D721Med (cell line): Measurements from ENCODE around the gene PAK6.

ENCODE experiments used
- DNase-seq: peaks from one replicate; pipeline ENCODE4 v3.0.0; 2011; ENCODE audit warnings: low spot score; ENCODE audit not compliant: insufficient read length
- FAIRE-seq: peaks from 2 replicates; lab custom pipeline; 2011; peaks lifted over from hg19 to GRCh38; lab: Jason Lieb, UNC
- CTCF ChIP-seq: IDR thresholded peaks from 2 replicates; pipeline ENCODE4 v1.5.1; 2012; ENCODE audit warnings: mild to moderate bottlenecking, control low read depth; ENCODE audit not compliant: insufficient read depth; ENCODE audit errors: missing control alignments

Gene PAK6

GRCh38 chr15:40276927-40277326 is 38.1 kb downstream of the PAK6 start:
- no peak for FAIRE-seq
- no peak for DNase-seq
- TF ChIP-seq CTCF, result no peak

- TF ChIP-seq CTCF, result no peak
- FAIRE-seq (no peak), DNase-seq (no peak)
Measured at GRCh38 chr15:40277471-40277870, 38.6 kb downstream of the PAK6 start.

GRCh38 chr15:40278026-40278425 is 39.2 kb downstream of the PAK6 start:
- FAIRE-seq (no peak), DNase-seq (no peak)
- TF ChIP-seq CTCF, result no peak

GRCh38 chr15:40279437-40280141 is 40.7 kb downstream of the PAK6 start:
- TF ChIP-seq CTCF, result peak; percentile 86
- DNase-seq (peak; percentile 74), FAIRE-seq (no peak)

- no peak for TF ChIP-seq CTCF
- no peak for DNase-seq
- no peak for FAIRE-seq
Measured at GRCh38 chr15:40280260-40281056, 41.6 kb downstream of the PAK6 start.

- no peak for FAIRE-seq
- DNase-seq, result no peak
- no peak for TF ChIP-seq CTCF
Measured at GRCh38 chr15:40281057-40281800, 42.4 kb downstream of the PAK6 start.

GRCh38 chr15:40281801-40282146 is 42.9 kb downstream of the PAK6 start:
- FAIRE-seq, result no peak
- TF ChIP-seq CTCF, result no peak

More at GRCh38 chr15:40281801-40282146, 42.9 kb downstream of the PAK6 start:
- DNase-seq, result no peak
